ENCODE measurements around the gene PCBP3.

PCBP3 gene

DNA sequence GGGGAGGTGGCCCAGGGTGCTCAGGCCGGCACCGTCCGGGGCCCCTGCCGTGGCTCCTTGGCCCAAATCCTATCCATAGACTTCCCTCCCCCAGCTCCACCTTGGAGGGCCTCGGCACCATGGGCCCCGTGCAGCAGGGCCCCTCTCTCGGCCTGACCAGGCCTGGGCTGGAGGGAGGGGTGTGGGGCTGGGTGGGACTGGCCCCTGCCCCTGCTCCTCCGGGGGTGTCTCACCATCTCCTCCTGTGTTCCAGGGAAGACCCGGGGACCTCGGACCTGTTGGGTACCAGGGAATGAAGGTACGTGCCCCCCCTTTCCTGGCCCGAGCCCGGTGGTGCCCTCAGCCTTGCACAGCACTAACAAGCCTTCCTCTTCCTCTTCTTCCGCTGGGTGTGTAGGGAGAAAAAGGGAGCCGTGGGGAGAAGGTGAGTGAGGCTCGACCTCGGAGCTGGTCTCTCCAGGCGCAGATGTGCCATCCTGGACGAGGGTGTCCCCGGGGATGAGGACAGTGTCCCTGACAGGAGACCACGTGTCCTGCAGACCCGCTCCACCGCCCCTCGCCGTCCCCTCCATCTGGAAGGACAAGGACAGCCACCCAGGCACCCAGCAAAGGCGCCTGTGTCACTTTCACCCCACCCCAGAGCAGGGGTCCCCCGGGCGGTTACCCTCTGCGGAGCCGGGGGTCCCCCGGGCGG lies 346.0 kb downstream of the PCBP3 start:
- no peak for DNase-seq

DNA sequence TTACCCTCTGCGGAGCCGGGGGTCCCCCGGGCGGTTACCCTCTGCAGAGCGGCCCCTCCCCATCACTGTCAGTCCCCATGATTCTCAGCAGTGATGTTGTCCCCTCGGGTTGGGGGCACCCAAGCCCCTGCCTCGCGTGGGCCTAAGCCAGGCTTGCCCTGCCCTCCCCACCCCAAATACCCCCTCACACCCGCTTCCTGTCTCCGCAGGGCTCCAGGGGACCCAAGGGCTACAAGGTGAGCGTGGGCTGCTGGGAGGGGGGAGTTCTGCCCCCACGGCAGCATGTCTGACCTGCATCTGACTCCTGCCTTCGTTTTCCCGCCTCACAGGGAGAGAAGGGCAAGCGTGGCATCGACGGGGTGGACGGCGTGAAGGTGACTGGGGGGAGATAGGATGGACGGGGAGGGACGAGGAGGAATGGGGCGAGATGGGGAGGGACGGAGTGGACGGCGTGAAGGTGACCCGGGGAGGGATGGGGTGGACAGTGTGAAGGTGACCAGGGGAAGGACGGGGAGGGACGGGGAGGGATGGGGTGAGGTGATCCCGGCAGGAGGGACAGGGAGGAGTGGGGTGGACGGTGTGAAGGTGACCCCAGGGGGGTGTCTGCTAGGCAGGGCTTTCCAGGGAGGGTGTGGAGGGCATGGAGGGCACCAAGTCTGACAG lies 346.7 kb downstream of the PCBP3 start:
- no peak for DNase-seq

DNA sequence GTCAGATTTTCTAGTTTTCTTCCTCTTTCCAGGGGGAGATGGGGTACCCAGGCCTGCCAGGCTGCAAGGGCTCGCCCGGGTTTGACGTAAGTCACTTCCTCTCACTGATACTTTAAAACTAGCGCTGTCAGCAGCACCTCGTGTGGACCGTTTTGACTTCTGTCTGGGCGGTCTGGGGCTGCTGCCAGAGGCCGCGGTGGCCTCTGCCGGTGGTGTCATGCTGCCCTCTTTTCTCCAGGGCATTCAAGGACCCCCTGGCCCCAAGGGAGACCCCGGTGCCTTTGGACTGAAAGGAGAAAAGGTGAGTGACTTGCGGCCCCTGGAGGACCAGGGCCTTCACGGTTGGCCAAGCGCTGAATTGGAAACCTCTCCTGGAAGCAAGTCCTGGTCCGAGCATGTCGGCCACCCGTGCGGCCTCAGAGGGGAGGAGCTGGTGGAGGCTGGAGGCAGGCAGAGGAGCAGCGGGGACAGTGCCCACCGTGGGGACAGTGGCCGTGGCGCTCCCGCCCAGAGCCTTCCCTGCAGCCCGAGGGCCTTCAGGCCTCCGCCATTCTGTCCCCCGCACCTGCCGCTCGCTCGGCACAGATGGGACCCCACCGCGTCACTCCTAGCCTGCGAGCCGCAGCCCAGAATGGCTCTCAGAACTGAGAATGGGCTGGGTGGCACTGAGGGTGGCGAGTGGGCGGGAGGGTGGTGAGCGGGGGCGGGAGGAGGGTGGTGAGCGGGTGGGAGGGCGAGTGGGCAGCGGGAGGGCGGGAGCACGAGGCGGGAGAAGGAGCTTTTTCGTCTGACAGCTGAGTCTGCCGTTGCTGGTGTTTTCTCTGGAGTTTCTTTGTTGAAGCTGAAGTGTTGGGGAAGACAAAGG lies 347.4 kb downstream of the PCBP3 start:
- no peak for DNase-seq

DNA sequence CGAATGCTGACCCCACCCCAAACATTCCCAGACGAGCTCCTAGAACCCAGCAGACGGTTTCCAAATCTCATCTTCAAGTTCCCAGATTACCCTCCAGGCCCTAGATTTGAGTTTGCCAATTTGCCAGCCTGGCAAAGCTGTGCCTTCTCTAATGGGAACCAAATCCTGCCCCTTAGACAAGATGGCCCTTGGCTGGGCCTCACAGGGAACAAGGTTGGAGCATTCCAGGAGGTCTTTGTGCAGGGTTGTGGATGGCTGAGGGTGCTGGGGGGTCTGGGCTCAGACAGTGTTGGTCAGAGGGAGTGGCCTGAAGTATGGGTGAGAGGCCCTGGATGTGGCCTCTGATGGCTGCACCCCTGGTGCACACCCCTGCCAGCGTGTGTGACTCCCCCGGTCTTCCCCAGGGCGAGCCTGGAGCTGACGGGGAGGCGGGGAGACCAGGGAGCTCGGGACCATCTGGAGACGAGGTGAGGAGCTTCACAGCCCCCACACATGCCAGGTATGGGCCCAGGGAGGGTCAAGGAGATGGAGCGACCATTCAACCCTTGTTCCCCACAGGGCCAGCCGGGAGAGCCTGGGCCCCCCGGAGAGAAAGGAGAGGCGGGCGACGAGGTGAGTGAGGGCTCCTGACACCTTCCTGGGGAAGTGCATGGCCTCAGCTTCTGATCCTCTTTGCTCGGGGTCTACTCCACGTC lies 348.2 kb downstream of the PCBP3 start:
- DNase-seq = no peak

Data from eye (tissue), 1 donor.